Stimulated activated CD4-positive, alpha-beta T cell treated with anti-CD3 and anti-CD28 coated beads, Interleukin-1b, Interleukin-23, amount 100 ng/mL, for 1 hour (primary cell): ENCODE results near the gene TESPA1.
"Not testable (repeated sequence)": the region's sequence is repeated elsewhere in the genome, so short reads cannot be mapped to it uniquely, and the experiment has no call there.

Experiments used
- DNase-seq, 2 donors: peaks; one replicate each; pipeline ENCODE4 v3.0.0-alpha.2; 2020; ENCODE audit warnings: low read depth in 2 of 2

The TESPA1 gene

GRCh38 chr12:54986773-54987172, 2.2 kb upstream of the TESPA1 start:
- DNase-seq = not testable (repeated sequence)

GRCh38 chr12:54983536-54984101, 943 bp downstream of the TESPA1 start:
- DNase-seq = no peak

- no peak for DNase-seq
These were observed 2.8 kb downstream of the TESPA1 start for GRCh38 chr12:54981796-54982195.

- no peak for DNase-seq
These were observed 4.2 kb downstream of the TESPA1 start for GRCh38 chr12:54980341-54980740.

GRCh38 chr12:54977857-54978256, 6.7 kb downstream of the TESPA1 start:
- no peak for DNase-seq

GRCh38 chr12:54977155-54977554, 7.4 kb downstream of the TESPA1 start:
- DNase-seq = no peak

- DNase-seq = no peak
These were observed 8.7 kb downstream of the TESPA1 start for GRCh38 chr12:54975875-54976274.

- DNase-seq = no peak
These were observed 9.3 kb downstream of the TESPA1 start for GRCh38 chr12:54975272-54975671.

GRCh38 chr12:54974279-54974678, 10.3 kb downstream of the TESPA1 start:
- DNase-seq = no peak

GRCh38 chr12:54973556-54973955, 11.0 kb downstream of the TESPA1 start:
- no peak for DNase-seq

- no peak for DNase-seq
These were observed 13.8 kb downstream of the TESPA1 start for GRCh38 chr12:54970741-54971140.

- DNase-seq = no peak
These were observed 16.3 kb downstream of the TESPA1 start for GRCh38 chr12:54968181-54968730.

GRCh38 chr12:54967461-54967860, 17.1 kb downstream of the TESPA1 start:
- DNase-seq = no peak

GRCh38 chr12:54961190-54961589, 23.4 kb downstream of the TESPA1 start:
- no peak for DNase-seq

- no peak for DNase-seq
These were observed 25.1 kb downstream of the TESPA1 start for GRCh38 chr12:54959291-54960018.

GRCh38 chr12:54958048-54958658, 26.4 kb downstream of the TESPA1 start:
- peak in 1 of 2 donors; percentile 26 for DNase-seq

GRCh38 chr12:54956818-54957641, 27.5 kb downstream of the TESPA1 start:
- DNase-seq = no peak

GRCh38 chr12:54956322-54956721, 28.2 kb downstream of the TESPA1 start:
- no peak for DNase-seq

- DNase-seq = no peak
These were observed 29.8 kb downstream of the TESPA1 start for GRCh38 chr12:54954801-54955200.

- no peak for DNase-seq
These were observed 30.3 kb downstream of the TESPA1 start for GRCh38 chr12:54954228-54954627.

- no peak for DNase-seq
These were observed 34.4 kb downstream of the TESPA1 start for GRCh38 chr12:54950071-54950727.
